Sciatic nerve (tissue), 2 donors: ENCODE data around the gene RASA3. TPM values are rescaled to one million over a fixed set of nuclear protein-coding genes. Genes with fewer than 3 reads are reported as not detected.
A peak's percentile ranks its signal among the peaks of the same experiment; 100 is the strongest.

Experiments
- ATAC-seq: fragments of 200-7000 bp; cut with Tn5 transposase; one replicate; pipeline ENCODE4 v1.9.1; 2020; ENCODE audit warnings: mild to moderate bottlenecking, moderate library complexity
- DNase-seq: peaks from one replicate; pipeline ENCODE4 v3.0.0-alpha.2; 2020; ENCODE audit warnings: low spot score
- intact Hi-C: fragments of 100-400 bp; cut with DNase I; formaldehyde crosslinking; loops from one replicate; pipeline ENCODE4 v1.14.2; 2022
- total RNA-seq: library from RNA; stranded (reverse); fragmentation: NEBNext Ultra II Directional; extraction: Animal tissue kit (Norgen Biotek cat#: 25700); gene quantifications from one replicate; pipeline ENCODE4 v1.2.1, GENCODE V29; 2021
- donor health status: DM: no; HTN: no; CAD: no.
- donor health status: DM: no; HTN: no; CAD: no.

RASA3 gene
- total RNA-seq, 1 donor from 2014 or later: 47.6 TPM

DNA sequence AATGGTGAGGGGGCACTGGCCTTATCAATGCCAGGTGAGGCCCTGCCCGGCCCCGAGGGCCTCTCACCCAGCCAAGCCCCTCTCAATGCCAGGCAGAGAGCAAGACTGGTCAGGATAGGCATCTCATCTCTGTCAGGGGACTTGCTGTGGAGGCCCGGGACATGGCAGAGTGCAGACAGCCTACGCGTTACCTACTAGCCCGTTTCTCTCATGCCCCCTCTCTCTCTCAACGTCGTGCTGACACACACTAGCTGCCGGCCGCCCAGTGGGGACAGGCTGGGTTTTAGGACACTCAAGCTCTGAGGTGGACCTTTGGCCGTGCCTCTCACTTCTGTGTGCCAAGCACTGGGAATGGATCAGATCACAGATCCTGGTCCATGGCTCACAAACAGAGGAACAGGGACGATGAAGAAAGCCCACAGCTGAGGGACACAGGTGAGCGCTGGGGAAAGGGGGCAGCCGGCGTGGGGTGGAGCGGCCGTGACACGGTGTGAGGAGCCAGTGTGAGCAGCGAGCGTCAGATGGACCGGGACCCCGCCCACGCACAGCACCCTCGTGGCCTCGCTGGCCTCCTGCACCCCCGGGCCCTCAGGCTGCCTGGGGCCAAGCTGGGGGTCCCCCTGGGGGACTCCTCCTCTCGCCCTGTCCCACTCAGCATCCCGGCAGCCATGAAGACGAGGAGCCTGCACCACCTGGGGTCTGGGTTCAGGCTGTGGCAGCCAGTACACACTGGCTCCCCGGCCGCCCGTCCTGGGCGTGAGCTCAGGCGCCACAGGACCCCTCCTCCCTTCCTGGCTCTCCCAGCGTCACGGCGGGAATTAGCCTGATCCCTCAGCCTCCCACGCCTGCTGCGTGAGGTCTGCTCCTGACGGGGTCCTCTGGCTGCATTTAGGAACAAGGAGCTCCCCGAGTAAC lies 81.6 kb downstream of the RASA3 start:
- intact Hi-C loops: no loop called here
- DNase-seq: no peak
- no peak for ATAC-seq

DNA sequence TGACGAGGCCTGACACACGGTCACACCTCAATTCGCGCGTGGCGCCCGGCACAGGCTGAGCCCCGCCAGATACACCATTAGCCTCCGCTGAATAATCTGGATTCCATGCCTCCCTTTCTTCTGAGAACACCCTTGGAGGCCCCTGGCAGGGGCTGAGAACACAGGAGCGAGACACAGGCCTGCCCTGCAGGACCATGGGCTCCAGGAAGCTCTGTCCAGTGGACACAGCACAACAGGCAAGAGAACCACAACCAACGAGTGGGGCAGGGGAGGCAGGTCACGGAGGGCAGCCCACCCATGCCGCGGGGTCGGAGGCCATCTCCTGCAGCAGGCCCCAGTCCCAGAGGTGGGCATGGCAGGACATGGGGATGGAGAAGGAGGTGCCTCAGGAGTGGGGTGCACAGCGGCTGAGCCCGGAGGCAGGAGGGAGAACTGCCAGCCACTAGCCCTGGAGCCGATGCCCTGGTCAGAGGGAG lies 82.8 kb downstream of the RASA3 start:
- no peak for ATAC-seq

DNA sequence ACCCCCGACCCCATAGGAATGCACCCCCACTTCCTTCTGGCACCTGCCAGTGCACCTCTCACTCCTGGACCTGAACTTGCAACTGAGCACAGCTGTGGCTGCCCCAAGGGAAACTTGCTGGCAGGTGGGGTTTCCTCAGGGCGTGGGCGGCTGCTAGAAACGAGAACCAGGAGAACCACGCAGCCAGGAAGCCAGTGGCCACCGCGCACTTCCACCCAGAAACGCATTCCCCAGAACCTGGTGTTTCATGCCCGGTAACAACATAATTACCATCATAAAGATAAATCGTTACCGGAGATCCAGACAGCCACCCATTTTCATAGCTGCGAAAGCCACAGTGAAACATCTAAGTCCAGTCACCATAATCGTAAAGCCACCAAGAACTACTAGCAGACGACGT lies 83.4 kb downstream of the RASA3 start:
- intact Hi-C loops: no loop called here
- DNase-seq (no peak), ATAC-seq (no peak)

More for the DNA sequence above, 82.8 kb downstream of the RASA3 start:
- no peak for DNase-seq
- intact Hi-C loops: no loop called here

DNA sequence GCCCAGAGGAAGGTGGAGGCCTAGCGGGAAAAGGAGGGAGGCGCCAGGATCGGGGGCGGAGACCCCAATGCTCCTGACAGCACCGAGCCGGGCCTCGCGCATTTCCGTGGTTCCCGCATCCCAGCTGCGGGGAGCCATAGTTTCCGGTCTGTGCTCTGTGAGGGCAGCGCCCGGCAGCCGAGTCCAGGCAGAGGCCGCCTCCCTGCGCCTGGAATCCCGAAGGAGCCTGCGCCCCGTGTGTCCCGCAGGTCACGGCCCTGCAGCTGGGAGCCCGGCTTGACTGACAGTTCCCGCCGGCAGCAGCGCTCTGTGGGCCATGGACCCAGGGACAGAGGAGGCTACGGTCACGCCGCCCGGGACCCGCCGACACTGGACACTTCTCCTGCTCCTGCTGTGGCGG lies 84.0 kb downstream of the RASA3 start:
- DNase-seq: no peak
- ATAC-seq: no peak
- intact Hi-C loops: no loop called here

DNA sequence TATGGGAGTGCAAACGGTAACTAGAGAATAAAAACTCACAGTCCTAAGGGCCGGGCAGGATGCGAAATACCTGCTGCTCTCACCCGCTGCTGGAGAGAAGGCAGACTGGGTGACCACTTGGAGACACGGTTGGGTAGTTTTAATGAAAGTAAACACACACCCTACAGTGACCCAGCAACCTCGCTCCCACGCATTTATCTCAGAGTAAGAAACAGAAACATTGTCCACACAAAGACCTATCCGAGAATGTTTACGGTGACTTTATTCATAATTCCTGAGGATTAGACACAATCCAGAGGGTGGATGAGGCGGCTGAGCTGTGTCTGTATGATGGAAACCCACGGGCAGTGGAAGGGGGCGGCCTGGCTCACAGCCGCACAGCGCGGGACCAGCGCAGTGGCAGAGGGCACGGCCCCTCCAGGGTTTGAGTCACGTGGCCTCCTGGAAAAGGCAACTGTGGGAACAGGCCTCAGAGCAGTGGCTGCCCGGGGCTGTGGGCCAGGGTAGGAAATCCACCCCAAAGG lies 85.0 kb downstream of the RASA3 start:
- ATAC-seq (peak; percentile 12), DNase-seq (no peak)

DNA sequence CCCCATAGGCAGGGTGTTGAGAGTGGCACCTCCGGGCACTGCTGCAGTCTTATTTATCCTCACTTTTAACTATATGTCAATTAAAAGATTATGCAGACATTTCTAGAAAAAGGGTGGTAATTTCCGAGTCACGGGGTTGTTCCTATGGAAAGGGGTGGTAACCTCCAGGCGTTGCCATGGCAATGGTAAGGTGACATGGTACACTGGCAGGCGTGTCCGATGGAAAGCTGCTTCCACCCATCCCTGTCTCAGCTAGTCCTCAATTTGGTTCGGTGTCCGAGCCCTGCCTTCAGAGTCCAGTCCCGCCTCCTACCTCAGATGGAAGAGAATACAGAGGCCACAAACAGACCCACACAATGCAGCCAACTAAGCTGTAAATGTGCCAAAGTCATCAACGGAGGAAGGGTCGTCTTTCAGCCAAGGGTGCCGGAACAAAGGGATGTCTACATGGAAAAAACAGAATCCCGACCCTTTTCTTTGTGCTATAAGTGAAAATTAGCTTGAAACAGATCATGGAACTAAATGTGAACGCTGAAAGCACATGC lies 85.9 kb downstream of the RASA3 start:
- ATAC-seq: no peak
- intact Hi-C loops: no loop called here
- DNase-seq: no peak

More for the DNA sequence above, 85.0 kb downstream of the RASA3 start:
- intact Hi-C loops: no loop called here

DNA sequence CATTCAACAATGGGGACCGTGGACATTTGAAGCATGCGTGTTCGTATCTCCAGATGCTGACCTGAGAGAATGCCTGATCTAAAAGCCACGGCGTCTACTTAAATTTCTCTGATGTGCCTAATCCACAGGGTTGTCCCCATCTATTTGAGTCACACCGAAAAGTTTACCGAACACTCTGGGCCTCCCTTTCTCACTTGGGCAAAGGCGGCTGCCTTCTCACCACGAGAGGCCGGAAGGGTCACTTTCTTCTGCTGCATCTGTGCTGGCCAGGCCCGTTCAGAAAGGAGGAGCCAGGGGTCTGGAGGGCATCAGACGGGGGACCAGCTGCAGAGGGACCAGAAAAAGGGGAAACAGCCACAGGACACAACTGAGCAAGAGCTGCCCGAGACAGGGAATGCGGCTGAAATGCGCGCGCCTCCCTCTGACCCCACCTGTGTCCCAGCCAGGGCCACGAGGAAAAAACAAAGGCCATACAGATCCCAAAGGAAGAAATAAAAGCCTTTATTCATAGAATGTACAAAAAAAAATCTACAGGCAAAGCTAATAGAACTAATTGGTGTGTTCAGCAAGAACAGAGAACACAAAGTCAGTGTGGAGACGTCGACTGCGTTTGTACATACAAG lies 87.2 kb downstream of the RASA3 start:
- intact Hi-C loops: no loop called here
- no peak for ATAC-seq
- DNase-seq: no peak

DNA sequence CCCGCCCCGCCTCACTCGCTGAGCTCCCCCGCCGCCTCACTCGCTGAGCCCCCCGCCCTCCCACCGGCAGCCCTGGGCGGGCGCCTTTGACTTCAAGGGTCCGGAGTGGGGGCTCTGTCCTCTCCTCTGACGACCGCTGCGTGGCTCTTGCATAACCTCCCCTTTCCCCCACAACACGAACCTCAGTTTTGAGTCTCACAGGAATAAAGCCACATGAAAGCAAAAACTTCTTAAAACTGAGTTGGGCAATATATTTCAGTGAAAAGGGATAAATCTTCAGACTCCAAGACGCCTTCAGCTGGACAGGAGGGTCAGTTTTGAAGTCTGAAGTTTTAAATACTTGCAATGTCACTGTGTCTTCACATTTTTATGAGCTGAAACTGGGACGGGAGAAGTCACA lies 87.9 kb downstream of the RASA3 start:
- intact Hi-C loops: no loop called here
- DNase-seq: no peak
- ATAC-seq: peak; percentile 83

DNA sequence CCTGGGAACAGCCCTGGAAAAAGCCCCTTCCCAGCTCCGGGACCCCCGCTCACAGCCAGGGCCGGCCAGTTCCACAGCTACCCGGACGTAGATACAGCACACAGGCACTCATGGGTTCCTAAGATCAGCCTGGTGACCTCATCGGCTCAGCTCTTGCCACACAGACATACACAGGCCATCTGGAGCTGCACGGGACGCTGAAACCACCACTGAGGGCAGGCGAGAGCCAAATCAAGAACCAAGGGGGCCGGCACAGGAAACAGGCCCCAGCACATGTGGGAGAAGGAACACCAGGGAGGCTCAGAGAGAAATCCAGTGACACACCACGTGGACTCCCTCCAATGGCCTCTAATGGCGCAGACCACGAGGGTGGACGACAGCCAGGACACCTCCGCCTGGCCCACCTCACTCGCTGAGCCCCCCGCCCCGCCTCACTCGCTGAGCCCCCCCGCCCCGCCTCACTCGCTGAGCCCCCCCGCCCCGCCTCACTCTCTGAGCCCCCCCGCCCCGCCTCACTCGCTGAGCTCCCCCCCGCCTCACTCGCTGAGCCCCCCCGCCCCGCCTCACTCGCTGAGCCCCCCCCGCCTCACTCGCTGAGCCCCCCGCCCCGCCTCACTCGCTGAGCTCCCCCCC lies 88.9 kb downstream of the RASA3 start:
- intact Hi-C loops: no loop called here
- ATAC-seq (peak; percentile 80), DNase-seq (no peak)

DNA sequence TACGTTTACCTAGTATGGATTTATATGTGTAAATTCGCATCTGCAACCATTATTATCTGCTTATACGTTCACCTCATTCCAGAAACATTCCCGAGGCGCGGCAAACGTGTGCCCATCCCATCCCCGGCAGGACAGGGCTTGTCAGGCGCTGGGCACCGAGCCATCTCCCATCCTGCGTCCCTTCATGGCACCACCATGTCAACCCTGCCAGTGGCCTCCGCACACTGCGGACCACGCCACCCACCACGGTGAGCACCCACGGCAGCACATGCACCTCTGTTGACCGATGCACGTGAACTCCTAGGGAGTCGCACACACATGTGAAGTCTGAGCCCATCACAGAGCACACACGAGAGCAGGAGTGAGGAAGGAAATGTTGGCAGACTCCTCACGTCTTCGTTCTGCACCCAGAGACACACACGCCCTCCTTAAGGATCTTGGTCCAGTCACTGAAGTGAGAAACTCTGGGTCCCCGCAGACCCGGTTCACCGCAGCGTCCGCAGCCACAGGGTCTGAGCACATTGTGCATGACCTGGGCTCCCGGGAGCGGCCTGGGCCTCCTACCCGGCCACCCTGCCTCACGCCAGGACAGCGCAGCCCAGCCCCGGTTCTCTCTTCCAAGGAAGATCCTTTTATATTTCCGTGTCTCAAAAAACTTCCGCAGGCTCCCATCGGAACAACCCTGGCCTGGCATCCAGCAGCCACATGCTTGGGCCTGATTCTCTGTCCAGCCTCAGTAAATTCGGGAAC lies 90.2 kb downstream of the RASA3 start:
- no peak for ATAC-seq
- intact Hi-C loops: no loop called here
- no peak for DNase-seq

DNA sequence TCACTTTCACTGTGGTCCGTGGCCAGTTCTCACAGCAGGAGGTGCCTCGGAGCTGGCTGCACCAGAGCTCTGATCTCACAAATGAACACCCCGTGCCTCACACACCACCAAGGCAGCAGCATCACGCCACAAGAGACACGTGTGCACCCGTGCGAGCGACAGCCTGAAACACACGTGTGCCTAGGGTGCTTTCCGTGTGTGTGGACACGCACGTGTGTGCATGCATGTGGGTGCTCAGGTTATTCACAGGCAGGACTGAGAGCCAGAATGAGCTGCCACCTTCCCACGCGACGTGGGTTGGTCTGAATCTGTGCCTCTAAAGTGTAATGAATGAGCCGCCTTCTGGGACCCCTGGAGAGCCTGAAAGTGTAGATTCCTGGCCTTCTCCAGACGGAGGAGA lies 90.9 kb downstream of the RASA3 start:
- ATAC-seq (no peak), DNase-seq (no peak)
- intact Hi-C loops: no loop called here

DNA sequence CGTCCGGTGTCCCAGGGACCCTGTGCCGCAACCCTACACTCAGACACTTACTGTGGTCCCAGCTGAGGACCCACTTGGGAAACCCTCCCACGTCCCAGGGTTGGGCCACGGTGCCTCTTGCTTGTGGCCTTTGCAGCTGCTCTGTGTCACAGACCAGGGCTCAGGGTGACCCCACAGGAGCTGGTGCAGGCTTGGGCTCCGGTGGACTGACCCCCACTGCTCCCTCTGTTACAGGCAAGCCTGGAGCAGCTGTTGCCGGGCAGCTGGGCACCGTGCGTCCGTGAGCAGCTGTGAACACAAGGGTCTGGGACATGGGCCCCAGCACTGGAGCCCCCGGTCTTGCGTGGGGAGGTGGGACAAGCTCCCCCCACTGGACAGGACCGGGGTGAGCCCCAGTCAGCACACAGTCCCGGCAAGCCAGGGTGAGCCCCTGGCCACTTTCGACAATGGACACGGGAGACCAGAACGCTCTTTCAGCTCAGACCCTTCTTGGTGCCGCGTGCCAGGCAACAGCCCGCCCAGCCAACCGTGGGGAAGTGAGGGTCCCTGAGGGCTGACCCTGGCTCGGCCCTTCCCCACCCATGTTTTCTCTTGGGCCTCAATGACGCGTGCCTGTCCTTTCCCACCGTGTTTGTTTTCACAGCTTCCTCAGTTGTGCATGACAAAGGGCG lies 92.8 kb downstream of the RASA3 start:
- intact Hi-C loops: no loop called here

DNA sequence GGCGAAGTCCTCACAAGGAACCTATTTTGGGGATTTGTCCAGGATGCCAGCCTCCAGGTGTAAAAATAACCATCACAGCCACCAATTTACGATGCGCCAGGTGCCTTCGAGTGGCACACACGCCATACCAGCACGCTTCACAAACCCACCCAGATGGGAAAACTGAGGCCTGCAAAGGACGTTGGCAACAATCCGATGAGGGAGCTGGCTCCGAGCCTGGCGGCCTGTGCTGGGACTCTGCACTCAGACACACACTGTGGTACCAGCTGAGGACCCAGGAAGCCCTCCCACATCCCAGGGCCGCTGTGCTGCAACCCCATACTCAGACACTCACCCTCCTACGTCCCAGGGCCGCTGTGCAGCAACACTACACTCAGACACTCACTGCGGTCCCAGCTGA lies 93.5 kb downstream of the RASA3 start:
- DNase-seq: no peak
- intact Hi-C loops: no loop called here
- ATAC-seq: no peak

More for the DNA sequence above, 92.8 kb downstream of the RASA3 start:
- no peak for DNase-seq
- ATAC-seq: no peak

DNA sequence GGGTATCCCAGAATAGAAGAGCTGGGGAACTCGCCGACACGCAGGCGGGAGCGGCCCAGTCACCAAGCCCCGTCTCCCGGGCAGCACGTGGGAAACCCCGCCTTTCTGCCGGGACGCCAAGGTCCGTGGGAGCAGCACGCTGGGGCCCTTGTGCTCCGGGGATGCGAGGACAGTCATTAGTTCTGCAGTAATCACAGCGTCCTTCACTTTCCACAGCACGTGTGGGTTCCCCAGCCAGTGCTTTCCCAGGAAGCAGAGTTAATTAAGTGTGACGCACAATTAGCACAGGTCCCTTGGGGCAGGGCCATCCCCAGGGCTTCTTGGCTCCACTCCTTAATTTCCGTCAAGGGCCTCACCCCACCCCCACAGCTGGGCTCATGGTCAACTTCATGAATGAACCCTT lies 94.2 kb downstream of the RASA3 start:
- no peak for ATAC-seq
- intact Hi-C loops: no loop called here

DNA sequence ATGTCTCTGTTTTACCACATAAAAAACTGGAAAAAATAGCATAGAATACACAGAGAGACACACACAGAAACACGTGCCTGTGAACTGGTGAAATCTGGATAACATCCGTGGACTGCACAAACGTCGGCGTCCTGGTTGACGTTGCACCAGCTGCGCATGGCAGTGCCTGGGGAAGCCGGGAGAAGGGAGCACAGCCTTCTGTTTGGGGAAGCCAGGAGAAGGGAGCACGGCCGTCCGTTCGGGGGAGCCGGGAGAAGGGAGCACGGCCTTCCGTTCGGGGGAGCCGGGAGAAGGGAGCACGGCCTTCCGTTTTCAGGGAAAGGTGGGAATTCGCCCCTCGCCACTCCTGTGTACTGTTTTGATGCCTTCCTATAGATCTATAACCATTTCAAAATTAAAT lies 94.7 kb downstream of the RASA3 start:
- intact Hi-C loops: no loop called here
- DNase-seq (no peak), ATAC-seq (no peak)

More for the DNA sequence above, 94.2 kb downstream of the RASA3 start:
- DNase-seq: no peak

DNA sequence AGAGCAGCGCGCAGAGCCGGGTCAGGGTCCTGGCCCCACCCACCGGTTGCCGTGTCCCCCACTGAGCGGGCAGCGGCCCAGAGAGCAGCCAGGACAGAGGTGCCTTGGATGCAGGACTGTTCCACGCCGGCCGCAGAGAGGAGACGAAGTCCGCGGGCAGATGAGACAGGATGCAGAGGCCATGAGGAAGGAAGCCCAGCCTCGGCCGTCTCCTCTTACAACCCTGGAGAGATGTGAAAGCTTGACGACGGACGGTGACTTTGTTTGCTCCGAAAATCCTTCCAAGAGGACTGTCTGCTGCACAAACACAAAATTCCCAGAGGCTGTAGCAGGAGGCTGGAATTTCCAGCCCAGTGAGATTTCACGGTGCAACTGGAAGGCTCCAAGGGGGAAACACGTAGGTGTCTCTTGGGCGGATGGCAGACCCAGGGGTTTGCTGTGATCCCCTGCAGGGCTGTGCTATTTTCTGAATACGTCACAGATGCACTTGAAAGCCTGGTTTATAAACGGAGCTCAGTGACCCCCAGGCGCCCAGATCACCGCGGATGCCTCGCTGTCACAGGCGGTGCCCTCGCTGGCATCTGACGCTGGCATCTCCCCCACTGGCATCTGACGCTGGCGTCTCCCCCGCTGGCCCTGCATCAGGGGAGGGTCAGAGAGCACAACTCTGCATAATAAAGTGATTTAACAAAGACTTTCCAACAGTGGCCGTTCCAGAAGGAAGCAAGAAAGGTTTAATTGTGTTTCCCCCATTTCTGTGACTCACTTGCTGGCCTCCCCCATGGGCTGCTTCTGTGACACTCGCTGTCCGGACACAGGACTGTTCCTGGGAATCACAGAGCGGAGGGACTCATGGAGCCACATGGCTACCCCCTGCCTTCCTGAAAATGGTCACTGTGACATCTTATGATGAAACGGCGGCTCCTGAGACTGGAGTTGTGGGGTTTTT lies 96.6 kb downstream of the RASA3 start:
- ATAC-seq (peak; percentile 76), DNase-seq (no peak)
- intact Hi-C loops: no loop called here

DNA sequence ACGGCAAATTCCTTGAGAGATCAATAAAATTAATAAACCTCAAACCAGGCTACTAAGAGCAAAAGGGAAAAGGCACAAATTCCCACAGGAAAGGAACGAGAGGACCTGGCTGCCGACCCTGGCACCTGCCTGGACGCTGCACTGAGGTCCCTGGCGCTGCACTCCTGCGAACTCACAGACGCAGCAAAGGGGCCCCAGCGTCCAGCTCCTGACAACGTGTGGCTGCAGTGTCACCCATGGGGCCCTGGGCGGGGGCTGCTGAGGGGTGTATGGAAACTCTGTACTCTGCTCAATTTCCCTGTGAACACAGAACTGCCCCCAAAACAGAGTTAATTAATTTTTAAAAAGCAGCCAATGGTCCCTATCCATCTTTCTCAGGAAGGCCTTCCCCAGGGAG lies 97.2 kb downstream of the RASA3 start:
- peak; percentile 12 for ATAC-seq
- no peak for DNase-seq
- intact Hi-C loops: no loop called here
